ENCODE measurements around the gene LYPD8.

DNA sequence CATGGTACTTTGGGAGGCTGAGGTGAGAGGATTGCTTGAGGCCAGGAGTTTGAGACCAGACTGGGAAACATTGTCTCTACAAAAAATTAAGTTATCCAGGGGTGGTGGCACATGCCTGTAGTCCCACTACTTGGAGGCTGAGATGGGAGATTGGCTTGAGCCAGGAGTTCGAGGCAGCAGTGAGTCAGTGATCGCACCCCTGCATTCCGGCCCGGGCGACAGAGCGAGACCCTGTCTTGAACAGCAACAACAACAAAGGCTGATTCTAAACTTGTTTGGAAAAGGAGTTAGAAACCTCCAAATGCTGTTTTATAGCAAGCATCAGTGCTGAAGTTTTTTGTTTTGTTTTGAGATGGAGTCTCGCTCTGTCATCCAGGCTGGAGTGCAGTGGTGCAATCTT lies 14.7 kb downstream of the LYPD8 start:
- TF ChIP-seq, protein P1, sequence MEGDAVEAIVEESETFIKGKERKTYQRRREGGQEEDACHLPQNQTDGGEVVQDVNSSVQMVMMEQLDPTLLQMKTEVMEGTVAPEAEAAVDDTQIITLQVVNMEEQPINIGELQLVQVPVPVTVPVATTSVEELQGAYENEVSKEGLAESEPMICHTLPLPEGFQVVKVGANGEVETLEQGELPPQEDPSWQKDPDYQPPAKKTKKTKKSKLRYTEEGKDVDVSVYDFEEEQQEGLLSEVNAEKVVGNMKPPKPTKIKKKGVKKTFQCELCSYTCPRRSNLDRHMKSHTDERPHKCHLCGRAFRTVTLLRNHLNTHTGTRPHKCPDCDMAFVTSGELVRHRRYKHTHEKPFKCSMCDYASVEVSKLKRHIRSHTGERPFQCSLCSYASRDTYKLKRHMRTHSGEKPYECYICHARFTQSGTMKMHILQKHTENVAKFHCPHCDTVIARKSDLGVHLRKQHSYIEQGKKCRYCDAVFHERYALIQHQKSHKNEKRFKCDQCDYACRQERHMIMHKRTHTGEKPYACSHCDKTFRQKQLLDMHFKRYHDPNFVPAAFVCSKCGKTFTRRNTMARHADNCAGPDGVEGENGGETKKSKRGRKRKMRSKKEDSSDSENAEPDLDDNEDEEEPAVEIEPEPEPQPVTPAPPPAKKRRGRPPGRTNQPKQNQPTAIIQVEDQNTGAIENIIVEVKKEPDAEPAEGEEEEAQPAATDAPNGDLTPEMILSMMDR (conservative IDR thresholded peaks at IDR 0.05) = no peak
- no peak for TF ChIP-seq EZH2 (IDR thresholded peaks at IDR 0.05; ENCODE audit: low read depth)

All from PC-9 (cell line).